SJSA1 (cell line): ENCODE data around the gene KCTD15. TPM values are rescaled to one million over a fixed set of nuclear protein-coding genes. Genes with fewer than 3 reads are reported as not detected.

Experiments used
- DNase-seq, 2 experiments: peaks; one replicate each; pipeline ENCODE4 v3.0.0-alpha.2; 2015 to 2020; ENCODE audit warnings: low spot score in 2 of 2, low read depth in 1 of 2
- H3K27ac ChIP-seq: fragments of 250-450 bp; sonication (Bioruptor Pico); 2 replicates; pipeline ENCODE4 v1.5.1; 2020; ENCODE audit warnings: mild to moderate bottlenecking, moderate library complexity
- H3K27me3 ChIP-seq: fragments of 250-450 bp; sonication (Bioruptor Pico); replicated peaks from 2 replicates; pipeline ENCODE4 v1.5.1; 2020; ENCODE audit warnings: mild to moderate bottlenecking, moderate library complexity
- H3K36me3 ChIP-seq: fragments of 250-450 bp; sonication (Bioruptor Pico); 2 replicates; pipeline ENCODE4 v1.5.1; 2020; ENCODE audit warnings: mild to moderate bottlenecking
- H3K4me1 ChIP-seq: fragments of 250-450 bp; sonication (Bioruptor Pico); replicated peaks from 2 replicates; pipeline ENCODE4 v1.6.1; 2021; ENCODE audit warnings: mild to moderate bottlenecking
- H3K4me3 ChIP-seq: fragments of 250-450 bp; sonication (Bioruptor Pico); 2 replicates; pipeline ENCODE4 v1.5.1; 2020; ENCODE audit warnings: mild to moderate bottlenecking
- H3K9me3 ChIP-seq: fragments of 250-450 bp; sonication (Bioruptor Pico); replicated peaks from 2 replicates; pipeline ENCODE4 v1.5.1; 2020; ENCODE audit warnings: mild to moderate bottlenecking
- total RNA-seq: library from RNA; depleted of rRNA; stranded (reverse); fragments of >200 nt; shearing (Covaris generic); gene quantifications from 2 replicates; pipeline ENCODE4 v1.2.3, GENCODE V29; 2014

Gene KCTD15
- total RNA-seq, 1 experiment from 2014 or later: 4.3 TPM

DNA sequence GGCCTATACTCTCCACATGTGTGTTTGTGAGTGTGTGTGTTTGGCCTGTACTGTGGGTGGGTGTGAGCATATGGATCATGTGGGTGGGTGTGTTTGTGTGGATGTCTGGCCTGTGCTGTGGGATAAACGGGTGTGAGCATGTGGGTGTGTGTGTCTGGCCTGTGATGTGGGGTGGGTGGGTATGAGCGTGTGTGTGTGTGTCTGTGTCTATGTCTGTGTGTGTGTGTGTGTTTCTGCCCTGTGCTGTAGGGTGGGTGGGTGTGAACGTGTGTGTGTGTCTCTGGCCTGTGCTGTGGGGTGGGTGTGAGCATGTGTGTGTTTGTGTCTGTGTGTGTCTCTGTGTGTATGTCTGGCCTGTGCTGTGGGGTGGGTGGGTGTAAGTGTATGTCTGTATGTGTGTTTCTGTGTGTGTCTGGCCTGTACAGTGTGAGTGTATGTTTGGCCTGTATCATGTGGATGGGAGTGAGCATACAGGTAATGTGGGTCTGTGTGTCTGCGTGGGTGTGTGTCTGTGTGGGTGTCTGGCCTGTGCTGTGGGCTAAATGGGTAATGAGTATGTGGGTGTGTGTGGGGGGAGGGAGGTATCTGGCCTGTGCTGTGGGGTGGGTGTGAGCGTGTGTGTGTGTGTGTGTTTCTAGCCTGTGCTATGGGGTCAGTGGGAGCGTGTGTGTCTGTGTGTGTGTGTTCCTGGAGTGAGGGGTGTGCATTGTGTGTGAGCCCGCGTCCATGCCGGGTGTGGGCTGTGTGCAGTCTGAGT lies 20.8 kb upstream of the KCTD15 start:
- H3K36me3 ChIP-seq: no peaks in the 10 kb centered on the region
- no peak overlapping the region for H3K27ac ChIP-seq
- no peak overlapping the region for H3K4me3 ChIP-seq
- no peaks in the 10 kb centered on the region; the same call in 1 of the 2 replicates for H3K27me3 ChIP-seq
- DNase-seq: no peak
- H3K9me3 ChIP-seq: peaks cover 8% of the 10 kb centered on the region; the same call in 1 of the 2 replicates
- no peaks in the 10 kb centered on the region for H3K4me1 ChIP-seq

DNA sequence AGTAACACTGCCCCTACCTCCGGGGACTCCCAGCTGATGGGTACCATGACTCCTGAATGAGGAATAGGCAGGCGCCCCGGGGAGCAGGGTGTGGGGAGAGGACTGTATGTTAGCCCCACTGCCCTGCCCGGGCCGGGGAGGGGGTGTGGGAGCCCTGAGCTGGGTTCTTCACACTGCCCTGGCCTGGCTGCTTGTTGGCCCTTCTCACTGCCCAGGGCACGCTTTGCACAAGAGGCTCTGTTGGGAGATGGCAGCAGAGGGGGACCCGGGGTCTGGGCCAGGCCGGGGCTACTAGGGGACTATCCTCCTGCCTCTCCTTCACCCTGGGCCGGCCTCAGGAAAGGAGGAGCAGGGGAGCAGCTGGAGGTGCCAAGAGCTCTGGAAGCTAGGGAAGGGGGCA lies 19.3 kb upstream of the KCTD15 start:
- Histone ChIP-seq H3K27me3 (no peaks in the 10 kb centered on the region), H3K27ac (no peak overlapping the region), H3K36me3 (no peaks in the 10 kb centered on the region), H3K4me1 (no peaks in the 10 kb centered on the region), H3K9me3 (peaks cover 8% of the 10 kb centered on the region; the same call in 1 of the 2 replicates), H3K4me3 (no peak overlapping the region)
- DNase-seq: no peak

DNA sequence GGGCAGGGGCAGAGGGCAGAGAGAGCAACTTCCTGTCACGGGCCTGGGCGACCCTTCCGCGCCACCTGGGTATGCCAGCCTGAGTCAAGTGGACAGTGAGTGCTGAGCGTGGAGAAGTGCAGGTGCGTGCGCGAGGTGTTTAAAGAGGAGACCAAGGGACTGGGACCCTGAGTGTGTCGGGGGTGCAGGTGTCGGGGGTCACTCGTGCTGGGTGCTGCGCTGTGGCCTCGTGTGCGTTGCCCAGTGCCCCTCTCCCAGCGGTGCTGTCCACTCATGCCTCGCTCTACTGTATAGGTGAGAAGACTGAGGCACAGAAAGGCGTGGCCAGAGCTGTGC lies 18.9 kb upstream of the KCTD15 start:
- Histone ChIP-seq H3K27me3 (no peaks in the 10 kb centered on the region), H3K4me1 (no peaks in the 10 kb centered on the region), H3K27ac (no peak overlapping the region), H3K4me3 (no peak overlapping the region), H3K9me3 (peaks cover 8% of the 10 kb centered on the region; the same call in 1 of the 2 replicates), H3K36me3 (no peaks in the 10 kb centered on the region)
- no peak for DNase-seq

DNA sequence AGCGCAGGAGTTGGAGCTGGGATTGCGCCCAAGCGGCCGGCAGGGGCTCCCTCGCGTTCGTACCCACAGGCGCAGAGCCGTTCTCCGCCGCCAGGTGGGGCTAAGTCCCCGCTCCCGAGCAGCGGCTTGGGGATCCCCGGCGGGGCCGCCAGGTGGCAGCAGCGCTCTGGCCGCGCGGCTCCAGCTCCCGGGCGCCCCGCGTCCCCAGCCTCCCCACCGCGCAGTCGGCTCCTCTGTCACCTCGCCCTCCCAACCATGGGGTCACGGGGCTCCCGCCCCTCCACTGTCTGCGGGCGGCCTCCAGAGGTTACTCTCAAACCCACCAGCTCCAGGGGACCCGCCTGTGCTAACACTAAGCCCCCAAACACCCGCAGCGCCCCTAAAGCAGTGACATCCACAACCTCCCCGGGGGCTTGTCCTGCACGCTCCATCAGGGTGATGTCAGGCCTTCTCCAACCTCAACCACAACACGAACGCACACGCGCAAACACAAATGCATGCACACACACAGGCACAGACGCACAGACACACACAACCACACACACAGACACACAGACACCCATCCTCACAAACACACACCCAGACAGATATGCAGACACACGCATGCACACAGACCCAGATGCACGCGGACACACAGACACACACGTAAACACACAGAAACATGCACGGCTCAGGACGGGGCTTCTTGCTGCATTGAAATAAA lies 18.4 kb upstream of the KCTD15 start:
- no peaks in the 10 kb centered on the region for H3K27me3 ChIP-seq
- no peaks in the 10 kb centered on the region for H3K4me1 ChIP-seq
- peak; percentile 56 to 72 for DNase-seq
- no peaks in the 10 kb centered on the region for H3K36me3 ChIP-seq
- peaks cover 8% of the 10 kb centered on the region; the same call in 1 of the 2 replicates for H3K9me3 ChIP-seq
- H3K27ac ChIP-seq: no peak overlapping the region
- H3K4me3 ChIP-seq: no peak overlapping the region

DNA sequence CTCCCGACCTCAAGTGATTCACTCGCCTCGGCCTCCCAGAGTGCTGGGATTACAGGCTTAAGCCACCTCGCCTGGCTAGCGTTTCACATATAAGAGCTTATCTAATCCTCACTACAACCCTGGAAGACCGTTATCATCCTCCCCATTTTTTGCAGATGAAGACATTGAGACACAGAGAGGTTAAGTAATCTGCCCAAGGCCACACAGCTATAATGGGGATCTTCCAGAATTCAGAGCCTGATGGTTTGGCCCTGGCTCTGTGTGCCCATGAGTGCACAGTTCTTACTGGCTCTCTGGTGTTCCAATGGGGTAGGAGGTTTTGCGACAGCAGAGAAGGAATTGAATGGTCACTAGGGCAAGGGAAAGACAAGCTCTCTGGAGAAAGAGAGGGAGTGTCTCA lies 16.8 kb upstream of the KCTD15 start:
- no peaks in the 10 kb centered on the region for H3K27me3 ChIP-seq
- no peak for DNase-seq
- H3K36me3 ChIP-seq: no peaks in the 10 kb centered on the region
- no peak overlapping the region for H3K4me3 ChIP-seq
- H3K9me3 ChIP-seq: peaks cover 8% of the 10 kb centered on the region; the same call in 1 of the 2 replicates
- H3K27ac ChIP-seq: no peak overlapping the region
- no peaks in the 10 kb centered on the region for H3K4me1 ChIP-seq

DNA sequence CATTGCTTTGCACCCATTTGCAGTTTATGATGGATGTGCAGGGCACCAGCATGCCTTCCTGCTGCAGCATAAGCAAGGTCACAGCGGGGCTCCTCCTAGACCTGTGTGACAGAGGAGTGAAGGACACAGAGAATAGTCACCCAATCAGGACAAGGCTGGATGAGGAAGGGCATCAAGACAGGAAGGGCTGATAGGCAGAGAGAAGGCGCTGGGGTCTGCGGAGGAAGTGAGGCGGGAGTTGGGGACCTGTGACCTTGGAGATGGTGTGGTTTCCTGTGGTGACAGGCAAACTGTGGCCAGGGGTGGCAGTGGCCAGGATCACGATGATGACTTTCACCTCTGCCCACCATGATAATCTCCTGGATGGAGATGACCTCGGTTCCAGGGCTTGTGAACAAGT lies 16.4 kb upstream of the KCTD15 start:
- no peak for DNase-seq
- Histone ChIP-seq H3K27ac (no peak overlapping the region), H3K9me3 (peaks cover 8% of the 10 kb centered on the region; the same call in 1 of the 2 replicates), H3K27me3 (no peaks in the 10 kb centered on the region), H3K4me1 (no peaks in the 10 kb centered on the region), H3K4me3 (no peak overlapping the region), H3K36me3 (no peaks in the 10 kb centered on the region)

DNA sequence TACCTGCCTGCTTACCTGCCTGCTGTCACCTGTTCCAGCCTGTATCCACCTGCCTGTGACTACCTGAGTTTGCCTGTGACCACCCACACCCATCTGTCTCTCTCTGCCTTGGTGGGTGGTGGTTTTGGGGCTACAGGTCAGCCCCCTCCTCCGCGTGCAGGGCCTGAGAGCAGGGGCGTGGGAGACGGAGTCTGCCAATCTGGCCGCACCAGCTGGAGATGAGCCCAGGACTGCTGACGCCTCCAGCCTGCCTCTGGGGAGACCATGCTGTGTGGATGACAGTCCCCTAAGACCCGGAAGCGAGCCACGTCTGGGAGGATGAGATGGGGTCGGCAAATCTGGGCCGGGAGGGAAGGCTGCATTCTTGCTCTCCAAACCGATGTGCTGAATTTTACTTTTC lies 15.9 kb upstream of the KCTD15 start:
- H3K4me3 ChIP-seq: no peak overlapping the region
- no peaks in the 10 kb centered on the region for H3K4me1 ChIP-seq
- peaks cover 8% of the 10 kb centered on the region; the same call in 1 of the 2 replicates for H3K9me3 ChIP-seq
- no peaks in the 10 kb centered on the region for H3K36me3 ChIP-seq
- no peaks in the 10 kb centered on the region for H3K27me3 ChIP-seq
- no peak for DNase-seq
- H3K27ac ChIP-seq: no peak overlapping the region

DNA sequence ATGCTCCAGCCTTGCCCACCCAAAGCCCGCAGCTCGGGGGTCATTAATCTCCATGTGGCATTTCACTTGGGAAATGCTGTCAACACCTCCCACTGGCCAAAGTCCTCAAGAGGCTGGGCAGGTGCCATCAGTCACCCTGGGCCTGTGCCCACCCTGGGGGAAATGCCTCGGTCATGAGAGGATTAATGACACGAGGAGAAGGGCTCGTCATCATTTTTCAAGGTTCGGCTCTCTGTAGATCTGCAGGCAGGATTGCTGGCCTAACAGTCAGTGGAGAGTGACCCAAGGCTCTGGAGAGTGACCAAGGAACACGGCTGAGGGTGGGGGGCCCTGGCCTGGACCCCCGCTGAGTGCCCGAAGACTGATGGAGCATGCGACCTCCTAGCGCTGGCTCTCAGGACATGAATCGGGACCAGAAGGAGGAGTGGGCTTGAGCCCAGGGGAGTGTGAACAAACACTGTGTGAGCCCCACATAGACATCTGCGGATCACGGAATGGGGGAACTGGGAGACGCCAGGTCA lies 15.2 kb upstream of the KCTD15 start:
- Histone ChIP-seq H3K4me1 (no peaks in the 10 kb centered on the region), H3K4me3 (no peak overlapping the region), H3K36me3 (no peaks in the 10 kb centered on the region), H3K27me3 (no peaks in the 10 kb centered on the region), H3K27ac (no peak overlapping the region), H3K9me3 (peaks cover 8% of the 10 kb centered on the region; the same call in 1 of the 2 replicates)
- DNase-seq: no peak

DNA sequence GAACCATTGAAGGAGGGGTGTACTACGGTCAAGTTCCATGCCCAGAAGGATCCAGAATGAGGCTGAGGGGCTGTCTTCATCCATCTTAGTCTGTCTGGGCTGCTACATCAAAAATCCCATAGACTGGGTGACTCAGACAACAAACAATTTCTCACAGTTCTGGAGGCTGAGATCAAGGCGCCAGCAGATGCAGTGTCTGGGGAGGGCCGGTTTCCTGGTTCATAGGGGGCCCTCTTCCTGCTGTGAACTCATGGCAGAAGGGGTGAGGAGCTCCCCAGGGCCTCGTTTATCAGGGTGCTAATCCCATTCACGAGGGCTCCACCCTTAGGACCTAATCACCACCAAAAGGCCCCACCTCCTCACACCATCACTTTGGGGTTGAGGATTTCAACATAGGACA lies 14.7 kb upstream of the KCTD15 start:
- no peak for DNase-seq
- H3K4me1 ChIP-seq: no peaks in the 10 kb centered on the region
- H3K27ac ChIP-seq: no peak overlapping the region
- no peaks in the 10 kb centered on the region for H3K27me3 ChIP-seq
- H3K4me3 ChIP-seq: no peak overlapping the region
- no peaks in the 10 kb centered on the region for H3K36me3 ChIP-seq
- H3K9me3 ChIP-seq: peaks cover 8% of the 10 kb centered on the region; the same call in 1 of the 2 replicates

DNA sequence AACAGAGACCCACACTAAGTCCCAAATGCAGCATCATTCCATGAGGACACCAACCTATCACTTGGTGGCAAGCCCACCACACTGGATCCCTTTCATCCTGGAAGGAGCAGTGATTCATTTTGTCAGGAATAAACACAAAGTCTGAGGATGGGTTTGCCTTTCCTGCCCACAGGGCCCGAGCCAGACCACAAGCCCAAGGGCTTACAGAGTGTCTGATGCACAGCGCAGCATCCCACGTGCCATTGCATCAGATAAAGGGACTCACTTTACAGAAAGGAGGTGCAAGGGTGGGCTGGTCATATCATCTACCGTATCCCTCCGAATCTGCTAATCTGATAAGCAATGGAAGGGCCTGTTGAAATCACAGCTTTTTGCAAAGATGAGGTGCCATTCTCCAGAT lies 12.2 kb upstream of the KCTD15 start:
- Histone ChIP-seq H3K4me3 (no peak overlapping the region), H3K9me3 (no peaks in the 10 kb centered on the region), H3K27me3 (peaks cover 6% of the 10 kb centered on the region; the same call in 1 of the 2 replicates), H3K36me3 (no peaks in the 10 kb centered on the region), H3K4me1 (no peaks in the 10 kb centered on the region), H3K27ac (no peak overlapping the region)
- no peak for DNase-seq

DNA sequence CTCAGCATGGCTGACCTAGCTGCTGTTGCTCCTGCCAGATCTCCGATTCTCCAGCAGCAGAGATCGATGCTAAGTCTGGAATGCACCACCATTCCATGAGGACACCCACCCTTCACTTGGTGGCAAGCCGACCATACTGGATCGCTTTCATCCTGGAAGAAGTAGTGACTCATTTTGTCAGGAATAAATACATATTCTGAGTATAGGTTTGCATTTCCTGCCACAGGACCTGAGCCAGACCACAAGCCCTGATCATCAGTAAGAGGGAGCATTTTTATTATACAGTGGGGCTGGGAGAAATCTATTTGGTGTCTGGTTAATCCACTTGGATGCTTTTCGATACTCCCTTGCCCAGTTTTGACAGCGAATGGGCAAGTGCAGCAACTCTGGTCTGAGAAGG lies 10.9 kb upstream of the KCTD15 start:
- Histone ChIP-seq H3K36me3 (no peaks in the 10 kb centered on the region), H3K27ac (no peak overlapping the region), H3K9me3 (no peaks in the 10 kb centered on the region), H3K4me3 (no peak overlapping the region), H3K27me3 (peaks cover 13% of the 10 kb centered on the region), H3K4me1 (no peaks in the 10 kb centered on the region)
- no peak for DNase-seq

DNA sequence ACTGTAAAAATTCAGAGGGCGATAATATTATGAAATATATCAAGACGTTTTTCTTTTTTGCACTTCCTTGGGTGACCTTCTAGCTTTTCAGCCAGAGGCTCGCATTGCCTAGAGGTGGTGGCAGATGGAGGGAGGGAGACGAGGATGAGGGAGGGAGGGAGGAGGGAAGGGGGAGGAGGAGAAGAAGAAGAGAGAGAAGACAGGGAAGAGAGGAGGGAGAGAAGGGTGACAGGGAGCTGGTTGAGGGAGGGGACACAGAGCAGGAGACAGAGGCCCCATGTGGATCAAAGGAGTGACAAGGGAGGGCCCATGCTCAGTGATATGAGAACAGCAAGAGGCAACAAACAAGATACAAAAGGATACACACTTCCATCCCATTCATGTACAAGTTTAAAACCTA lies 8.0 kb upstream of the KCTD15 start:
- no peaks in the 10 kb centered on the region for H3K36me3 ChIP-seq
- peaks cover 21% of the 10 kb centered on the region for H3K27me3 ChIP-seq
- DNase-seq: no peak
- no peak overlapping the region for H3K4me3 ChIP-seq
- no peaks in the 10 kb centered on the region for H3K4me1 ChIP-seq
- no peak overlapping the region for H3K27ac ChIP-seq
- no peaks in the 10 kb centered on the region for H3K9me3 ChIP-seq

DNA sequence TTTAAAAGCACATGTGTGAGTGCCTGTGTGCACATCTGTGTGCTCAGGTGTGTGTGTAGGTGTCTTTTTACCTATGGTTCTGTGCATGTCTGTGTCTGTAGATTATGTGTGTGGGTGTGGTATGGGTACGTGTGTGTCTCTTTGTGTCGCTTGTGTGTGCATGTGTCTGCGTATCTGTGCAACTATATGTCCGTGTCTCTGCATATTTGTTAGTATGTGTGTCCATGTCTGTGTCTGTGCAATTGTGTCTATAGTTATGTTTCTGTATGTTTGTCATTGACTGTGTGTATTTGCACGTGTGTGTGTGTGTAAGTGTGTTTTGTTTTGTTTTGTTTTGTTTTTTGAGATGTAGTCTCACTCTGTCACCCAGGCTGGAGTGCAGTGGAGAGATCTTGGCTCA lies 7.3 kb upstream of the KCTD15 start:
- Histone ChIP-seq H3K27ac (no peak overlapping the region), H3K27me3 (peaks cover 28% of the 10 kb centered on the region), H3K4me3 (no peak overlapping the region), H3K9me3 (no peaks in the 10 kb centered on the region), H3K4me1 (no peaks in the 10 kb centered on the region), H3K36me3 (no peaks in the 10 kb centered on the region)
- DNase-seq: no peak

DNA sequence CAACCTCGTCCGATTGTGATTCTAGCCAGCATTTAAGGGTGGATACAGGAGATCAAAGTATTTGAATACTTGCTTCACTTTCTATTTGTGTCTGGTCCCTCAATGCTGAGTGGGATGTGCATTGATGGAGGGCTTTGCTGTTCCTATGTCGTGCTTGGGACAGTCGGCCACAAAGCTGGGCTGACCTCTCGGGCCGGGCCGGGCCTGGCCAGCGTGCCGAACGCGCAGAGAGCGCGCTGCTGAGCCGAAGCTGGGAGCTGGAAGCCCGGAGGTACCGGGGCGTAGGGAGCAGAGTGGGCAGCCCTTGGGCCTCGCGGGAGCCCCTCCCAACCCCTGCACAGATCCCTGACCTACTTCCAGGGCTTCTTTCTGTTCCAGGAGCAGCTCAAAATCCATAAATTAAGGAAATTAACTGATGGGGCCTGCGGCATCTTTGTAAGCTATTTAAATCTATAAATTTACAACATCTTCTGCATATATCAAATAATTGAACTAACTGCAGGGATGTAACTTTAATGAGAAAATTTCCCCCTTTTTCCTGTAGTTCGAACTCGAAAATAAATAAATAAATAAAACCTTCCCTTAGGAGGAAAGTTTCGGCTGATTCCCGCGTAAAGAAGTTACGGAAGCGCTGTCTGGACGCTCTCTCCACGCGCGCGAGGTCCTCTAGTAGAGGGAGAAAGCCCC lies 1.8 kb upstream of the KCTD15 start:
- DNase-seq: no peak
- Histone ChIP-seq H3K27ac (peak overlapping the region; percentile 41; the same call in 1 of the 2 replicates), H3K27me3 (peaks cover 70% of the 10 kb centered on the region), H3K36me3 (no peaks in the 10 kb centered on the region), H3K4me1 (peaks cover 17% of the 10 kb centered on the region), H3K4me3 (peak overlapping the region; percentile 45), H3K9me3 (0 out of 2 replicates have a peak, but pooled peaks cover 6% of the 10 kb centered on the region)
